ENCODE results near the gene UBA1.

UBA1 gene

GRCh38 chrX:47193475-47194193 is at the start of gene UBA1:
UBA1 (plus strand) TSS chrX:47193829; CDS start chrX:47198803, 4,974 bp downstream.
- peak; percentile 94 for DNase-seq (ENCODE audit: low spot score)

GRCh38 chrX:47143894-47144625 is 49.6 kb upstream of the UBA1 start:
- peak; percentile 50 for DNase-seq (ENCODE audit: low spot score)

DNA sequence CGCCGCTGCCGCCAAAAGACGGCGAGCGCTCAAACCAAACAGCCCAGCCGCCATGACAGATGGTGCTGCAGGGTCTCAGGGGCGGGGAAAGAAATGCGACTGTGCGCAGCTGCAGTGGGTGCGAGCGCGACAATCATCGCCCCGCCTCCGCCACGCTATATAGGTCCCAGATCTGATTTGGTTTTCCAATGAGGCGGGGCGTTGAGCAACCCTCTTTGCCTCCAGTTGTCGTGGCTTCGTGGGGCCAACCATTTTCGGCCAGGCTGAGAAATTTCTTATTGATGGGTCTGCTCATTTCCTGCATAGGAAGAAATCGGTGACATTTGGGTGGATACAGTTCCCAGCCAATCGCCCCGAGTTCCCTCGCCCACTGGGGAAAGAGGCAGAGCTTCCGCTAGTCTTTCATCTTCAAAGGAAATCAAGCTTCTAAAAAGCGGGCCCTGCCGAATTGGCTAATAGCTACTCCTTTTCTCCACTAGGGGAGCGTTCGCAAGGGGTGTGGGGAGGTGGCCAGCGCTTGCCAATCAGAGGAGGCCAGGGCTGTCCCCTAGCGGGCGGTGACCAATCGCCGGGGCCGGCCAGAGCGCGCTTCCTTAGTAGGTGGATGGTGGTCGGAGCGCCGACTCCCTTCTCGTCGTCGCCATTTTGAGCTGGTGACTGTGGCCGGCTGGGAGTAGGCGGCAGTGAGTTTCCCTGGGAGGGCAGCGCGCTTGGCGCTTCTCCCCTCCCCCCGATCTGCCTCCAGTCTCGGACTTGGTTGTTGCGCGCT is 48.8 kb upstream of the UBA1 start, which contains the start of the genes NDUFB11 and RBM10:
Gene NDUFB11 (minus strand): TSS at position 77 of the 769 bp plus-strand sequence. CDS start 23 bp downstream, at position 54.
Gene RBM10 (plus strand): TSS at position 596 of the 769 bp plus-strand sequence. CDS start 2,261 bp downstream, outside the sequence.
- peak; percentile 96 for DNase-seq (ENCODE audit: low spot score)

- no peak for DNase-seq (ENCODE audit: low spot score)
These were observed 48.1 kb upstream of the UBA1 start for GRCh38 chrX:47145395-47146120.

GRCh38 chrX:47146121-47146935 is 47.3 kb upstream of the UBA1 start:
- peak; percentile 11 for DNase-seq (ENCODE audit: low spot score)

- no peak for DNase-seq (ENCODE audit: low spot score)
These were observed 46.4 kb upstream of the UBA1 start for GRCh38 chrX:47146936-47147859.

- no peak for DNase-seq (ENCODE audit: low spot score)
These were observed 44.7 kb upstream of the UBA1 start for GRCh38 chrX:47148946-47149345.

GRCh38 chrX:47151435-47151834 is 42.2 kb upstream of the UBA1 start:
- DNase-seq (ENCODE audit: low spot score), result no peak

- DNase-seq (ENCODE audit: low spot score), result no peak
These were observed 36.8 kb upstream of the UBA1 start for GRCh38 chrX:47156611-47157520.

DNA sequence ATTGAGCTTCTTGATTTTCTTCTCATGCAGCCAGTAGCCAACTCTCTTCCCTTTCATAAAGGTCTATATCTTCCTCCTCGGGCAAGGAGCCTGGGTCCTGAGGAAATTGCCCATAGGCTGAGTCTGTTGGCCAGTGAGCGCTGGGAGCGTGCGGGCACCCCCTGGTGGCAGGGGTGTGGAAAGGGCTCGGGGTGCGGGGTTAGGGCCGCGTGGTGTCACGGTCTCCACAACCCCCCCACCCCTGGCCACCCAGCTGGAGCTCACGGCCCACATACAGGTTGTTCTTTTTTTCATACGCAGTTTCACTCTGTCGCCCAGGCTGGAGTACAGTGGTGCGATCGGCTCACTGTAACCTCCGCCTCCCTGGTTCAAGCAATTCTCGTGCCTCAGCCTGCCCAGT is 35.5 kb upstream of the UBA1 start:
- no peak for DNase-seq (ENCODE audit: low spot score)

- no peak for DNase-seq (ENCODE audit: low spot score)
These were observed 34.8 kb upstream of the UBA1 start for GRCh38 chrX:47158781-47159180.

DNA sequence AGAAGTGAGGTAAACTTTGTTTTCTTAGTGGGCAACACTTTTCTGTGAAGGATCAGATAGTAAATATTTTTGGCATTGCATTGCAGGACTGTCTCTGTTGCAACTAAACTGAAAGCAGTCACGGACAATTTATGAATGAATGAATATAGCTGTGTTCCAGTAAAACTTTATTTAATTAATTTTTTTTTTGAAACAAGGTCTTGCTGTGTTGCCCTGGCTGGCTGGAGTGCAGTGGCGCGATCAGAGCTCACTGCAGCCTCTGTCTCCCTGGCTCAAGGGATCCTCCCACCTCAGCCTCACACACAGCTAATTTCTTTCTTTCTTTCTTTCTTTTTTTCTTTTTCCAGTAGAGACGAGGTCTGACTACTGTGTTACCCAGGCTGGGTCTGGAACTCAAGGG is 32.8 kb upstream of the UBA1 start:
- no peak for DNase-seq (ENCODE audit: low spot score)

- DNase-seq (ENCODE audit: low spot score), result no peak
These were observed 30.6 kb upstream of the UBA1 start for GRCh38 chrX:47162927-47163583.

GRCh38 chrX:47164420-47164819 is 29.2 kb upstream of the UBA1 start:
- DNase-seq (ENCODE audit: low spot score), result no peak

- no peak for DNase-seq (ENCODE audit: low spot score)
These were observed 27.5 kb upstream of the UBA1 start for GRCh38 chrX:47166126-47166525.

GRCh38 chrX:47168495-47169073 is 25.0 kb upstream of the UBA1 start:
- DNase-seq (ENCODE audit: low spot score), result no peak

- DNase-seq (ENCODE audit: low spot score), result no peak
These were observed 24.4 kb upstream of the UBA1 start for GRCh38 chrX:47169273-47169672.

Measured in SW480 (cell line).